ENCODE data around the gene CCN2.

GRCh38 chr6:131910956-131911355 is 40.2 kb downstream of the CCN2 start:
- TF ChIP-seq POLR2A (IDR thresholded peaks at IDR 0.05) (no peak), CTCF (IDR thresholded peaks at IDR 0.05) (no peak)

Measured in adrenal gland (tissue), 5 donors.